Keratinocyte (primary cell): ENCODE measurements around the gene NMS. TPM values are rescaled to one million over a fixed set of nuclear protein-coding genes. Genes with fewer than 3 reads are reported as not detected.

Experiments used
- DNase-seq: peaks from one replicate; pipeline ENCODE4 v3.0.0-alpha.2; 2011; ENCODE audit warnings: low read depth, missing footprints, low spot score
- FAIRE-seq: peaks from 2 replicates; lab custom pipeline; 2011; peaks lifted over from hg19 to GRCh38; lab: Jason Lieb, UNC
- H2AFZ ChIP-seq: 2 replicates; pipeline ENCODE4 v1.6.0; 2012; ENCODE audit warnings: low read length, control low read depth, inconsistent platforms; ENCODE audit not compliant: control insufficient read depth
- H3K27ac ChIP-seq: 2 replicates; pipeline ENCODE4 v1.5.1; 2011; ENCODE audit warnings: low read length; ENCODE audit not compliant: control insufficient read depth, insufficient read depth
- H3K27me3 ChIP-seq: 3 replicates; pipeline ENCODE4 v1.6.0; 2011; ENCODE audit warnings: low read length; ENCODE audit not compliant: control insufficient read depth, insufficient read depth; ENCODE audit errors: extremely low read depth
- H3K36me3 ChIP-seq, 2 experiments: 2 replicates in 1 of 2; 3 replicates in 1 of 2; pipeline ENCODE4 v1.5.1; 2011; ENCODE audit warnings: low read length in 2 of 2, mild to moderate bottlenecking in 1 of 2; ENCODE audit not compliant: control insufficient read depth in 2 of 2, insufficient read depth in 2 of 2; ENCODE audit errors: extremely low read depth in 1 of 2
- H3K4me1 ChIP-seq: 3 replicates; pipeline ENCODE4 v1.5.1; 2011; ENCODE audit warnings: low read length; ENCODE audit not compliant: control insufficient read depth, insufficient read depth; ENCODE audit errors: extremely low read depth
- H3K4me2 ChIP-seq: 3 replicates; pipeline ENCODE4 v1.6.0; 2011; ENCODE audit warnings: low read depth, low read length; ENCODE audit not compliant: control insufficient read depth, insufficient read depth; ENCODE audit errors: extremely low read depth
- H3K4me3 ChIP-seq, 3 experiments: fragments of 200-600 bp in 1 of 3; sonication (generic) in 1 of 3; 2 replicates in 2 of 3; 3 replicates in 1 of 3; pipeline ENCODE4 v1.5.1; 2011 to 2016; ENCODE audit warnings: low read length in 3 of 3, mild to moderate bottlenecking in 3 of 3, control low read depth in 2 of 3, inconsistent platforms in 1 of 3, low read depth in 1 of 3, mixed read lengths in 1 of 3, mixed run types in 1 of 3, moderate library complexity in 1 of 3; ENCODE audit not compliant: control insufficient read depth in 2 of 3, insufficient read depth in 2 of 3; ENCODE audit errors: extremely low read depth in 1 of 3
- H3K79me2 ChIP-seq: 2 replicates; pipeline ENCODE4 v1.6.0; 2012; ENCODE audit warnings: low read length; ENCODE audit not compliant: control insufficient read depth, insufficient read depth
- H3K9ac ChIP-seq: 3 replicates; pipeline ENCODE4 v1.6.0; 2011; ENCODE audit warnings: low read length; ENCODE audit not compliant: control insufficient read depth, insufficient read depth; ENCODE audit errors: extremely low read depth
- H3K9me1 ChIP-seq: 3 replicates; pipeline ENCODE4 v1.6.0; 2011; ENCODE audit warnings: low read length; ENCODE audit not compliant: control insufficient read depth, insufficient read depth; ENCODE audit errors: extremely low read depth
- H3K9me3 ChIP-seq: 2 replicates; pipeline ENCODE4 v1.5.1; 2012; ENCODE audit warnings: low read depth, low read length; ENCODE audit not compliant: control insufficient read depth
- H4K20me1 ChIP-seq: 3 replicates; pipeline ENCODE4 v1.6.0; 2011; ENCODE audit warnings: low read length; ENCODE audit not compliant: control insufficient read depth, insufficient read depth; ENCODE audit errors: extremely low read depth
- CTCF ChIP-seq, 3 experiments: IDR thresholded peaks in 1 of 3; conservative IDR thresholded peaks in 1 of 3; optimal IDR thresholded peaks in 1 of 3; 2 replicates in 2 of 3; 3 replicates in 1 of 3; pipeline versions ENCODE3 to v1.5.1; 2011; ENCODE audit warnings: low read length in 3 of 3, mild to moderate bottlenecking in 3 of 3, moderate library complexity in 2 of 3, control low read depth in 1 of 3, inconsistent platforms in 1 of 3; ENCODE audit not compliant: insufficient read depth in 2 of 3; ENCODE audit errors: extremely low read depth in 1 of 3
- EZH2 ChIP-seq: IDR thresholded peaks from one replicate; pipeline ENCODE4 v1.6.1; 2012; ENCODE audit warnings: inconsistent platforms, mild to moderate bottlenecking, low read length, moderate library complexity
- dilution Hi-C: fragments of 300-500 bp; cut with MboI; formaldehyde crosslinking; loops from one replicate; pipeline ENCODE4 v1.7.0; 2020; ENCODE audit warnings: low sequenced_read_pairs; ENCODE audit not compliant: extremely low pct_ligation_motif_present
- polyA minus RNA-seq, 3 experiments: library from RNA; depleted of rRNA, polyadenylated mRNA; stranded (reverse); fragments of >200 nt; gene quantifications; 1 replicate in 1 of 3; 2 replicates in 1 of 3; 3 replicates in 1 of 3; pipeline ENCODE4 v1.2.3, GENCODE V29; 2011
- polyA plus RNA-seq, 5 experiments: library from polyadenylated mRNA; depleted of rRNA in 3 of 5; stranded (reverse) in 3 of 5; stranded (forward) in 1 of 5; unstranded in 1 of 5; fragments of >200 nt; gene quantifications; 1 replicate in 1 of 5; 2 replicates in 3 of 5; 3 replicates in 1 of 5; pipeline versions ENCODE4 v1.2.1 to v1.2.3, GENCODE V29; 2011 to 2012; ENCODE audit warnings: missing spikeins in 2 of 5, low read depth in 1 of 5, low replicate concordance in 1 of 5

Gene NMS
- polyA plus RNA-seq: not detected in 3 replicates
- not detected for polyA plus RNA-seq (2011; ENCODE audit: low read depth)
- not detected in 2 replicates for polyA plus RNA-seq (2011; cell fraction: cytosol; rRNA removed)
- polyA plus RNA-seq (2011; cell fraction: nucleus; rRNA removed): not detected in 2 replicates
- not detected in 2 replicates for polyA plus RNA-seq (2012; ENCODE audit: low replicate concordance)
- not detected in 3 replicates for polyA minus RNA-seq
- polyA minus RNA-seq (2011; cell fraction: cytosol; rRNA and poly(A)+ RNA removed): not detected
- not detected in 2 replicates for polyA minus RNA-seq (2011; cell fraction: nucleus; rRNA and poly(A)+ RNA removed)

DNA sequence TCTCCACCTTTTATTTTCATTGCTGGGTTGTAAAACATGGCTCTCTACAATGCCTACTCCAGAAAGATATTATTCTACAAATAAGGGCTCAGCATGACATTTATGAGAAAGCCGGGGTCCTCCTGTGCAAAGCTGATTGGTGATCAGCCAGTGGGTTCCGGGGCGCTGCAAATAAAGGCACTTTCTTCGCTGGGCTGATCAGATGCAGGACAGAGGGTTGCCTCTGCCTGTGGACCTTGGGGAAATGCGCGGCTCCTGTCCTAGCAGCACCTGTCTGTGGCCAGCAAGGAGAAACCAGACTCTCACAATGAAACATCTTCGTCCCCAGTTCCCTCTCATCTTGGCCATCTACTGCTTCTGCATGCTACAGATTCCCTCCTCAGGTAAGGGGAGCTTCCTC lies at the start of gene NMS:
Gene NMS (plus strand): TSS at position 301 of the 400 bp plus-strand sequence. CDS start 7 bp downstream, at position 308.
- Histone ChIP-seq H3K4me1 (no peaks in the 10 kb centered on the region), H3K4me2 (no peak within 1 kb of the TSS), H3K27ac (no peak within 1 kb of the TSS), H3K36me3 (no peaks in the 10 kb centered on the region), H4K20me1 (no peaks in the 10 kb centered on the region), H3K4me3 (no peak within 1 kb of the TSS), H3K9me3 (no peaks in the 10 kb centered on the region), H2AFZ (no peak within 1 kb of the TSS), H3K9ac (no peak within 1 kb of the TSS), H3K27me3 (no peaks in the 10 kb centered on the region), H3K9me1 (no peaks in the 10 kb centered on the region), H3K79me2 (no peaks in the 10 kb centered on the region)
- DNase-seq: no peak
- TF ChIP-seq EZH2 (no peak), CTCF (optimal IDR thresholded peaks at IDR 0.05 in 1 of 3, IDR thresholded peaks at IDR 0.05 in 1 of 3, conservative IDR thresholded peaks at IDR 0.05 in 1 of 3; ENCODE audit: extremely low read depth in 1 of 3, insufficient read depth in 2 of 3, low read length in 3 of 3) (no peak)
- no peak for FAIRE-seq
- dilution Hi-C loops: no loop called here

GRCh38 chr2:100422320-100423055 lies 47.8 kb upstream of the NMS start:
- no peak overlapping the region for H3K9ac ChIP-seq
- H3K27me3 ChIP-seq: no peaks in the 10 kb centered on the region
- DNase-seq (no peak), FAIRE-seq (peak; percentile 44)
- TF ChIP-seq CTCF (optimal IDR thresholded peaks at IDR 0.05 in 1 of 3, IDR thresholded peaks at IDR 0.05 in 1 of 3, conservative IDR thresholded peaks at IDR 0.05 in 1 of 3; ENCODE audit: extremely low read depth in 1 of 3, insufficient read depth in 2 of 3, low read length in 3 of 3) (peak; percentile 48 to 61 (median 50)), EZH2 (no peak)
- H4K20me1 ChIP-seq: no peaks in the 10 kb centered on the region
- H3K4me1 ChIP-seq: no peaks in the 10 kb centered on the region
- H3K4me3 ChIP-seq: no peak overlapping the region
- H3K79me2 ChIP-seq: no peaks in the 10 kb centered on the region
- H3K4me2 ChIP-seq: no peak overlapping the region
- H2AFZ ChIP-seq: no peak overlapping the region
- no peaks in the 10 kb centered on the region for H3K9me1 ChIP-seq
- H3K36me3 ChIP-seq: no peaks in the 10 kb centered on the region
- H3K27ac ChIP-seq: no peak overlapping the region
- H3K9me3 ChIP-seq: no peaks in the 10 kb centered on the region
- dilution Hi-C loops: no loop called here
